PC-9 (cell line): ENCODE results near the gene TRPV2.

Experiments
- CTCF ChIP-seq: fragments of 200-600 bp; sonication (generic); conservative IDR thresholded peaks from 2 replicates; pipeline ENCODE4 v1.6.1; 2017; ENCODE audit warnings: mixed run types, antibody characterized with exemption, mild to moderate bottlenecking, moderate library complexity
- EZH2 ChIP-seq: fragments of 200-600 bp; sonication (generic); IDR thresholded peaks from 2 replicates; pipeline ENCODE4 v1.8.0; 2017; ENCODE audit warnings: antibody characterized with exemption, low read depth

- TF ChIP-seq CTCF (no peak), EZH2 (no peak)
These were observed 20.8 kb downstream of the TRPV2 start for GRCh38 chr17:16435925-16436886.
